GM18867 (cell line): ENCODE data around the gene ENAH.
"Not testable (repeated sequence)": the region's sequence is repeated elsewhere in the genome, so short reads cannot be mapped to it uniquely, and the experiment has no call there.

ENCODE experiments used
- ATAC-seq: cut with Tn5 transposase; IDR thresholded peaks from one replicate; pipeline ENCODE4 v1.9.1; 2021; ENCODE audit warnings: mild to moderate bottlenecking, moderate library complexity; ENCODE audit not compliant: unreplicated experiment

The ENAH gene

GRCh38 chr1:225651376-225651871 is 1.5 kb downstream of the ENAH start:
- ATAC-seq = no peak

DNA sequence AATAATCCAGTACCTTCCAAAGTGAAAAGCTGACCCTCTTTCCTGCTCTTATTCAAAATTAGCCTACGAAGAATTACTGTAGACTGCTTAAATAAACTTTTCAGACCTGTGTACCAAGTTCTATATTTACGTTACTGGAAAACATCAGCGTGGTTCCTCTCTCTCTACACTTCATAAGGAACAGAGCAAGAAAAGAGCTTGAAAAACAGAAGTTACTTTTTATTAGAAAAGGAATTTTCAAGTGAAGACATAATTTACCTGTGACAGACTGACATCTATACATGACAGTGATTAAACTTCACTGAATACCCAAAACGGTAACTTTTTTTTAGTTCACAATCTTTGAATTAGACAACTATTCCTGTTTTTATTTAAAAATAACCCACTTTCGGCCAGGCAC is 2.7 kb downstream of the ENAH start:
- no peak for ATAC-seq

DNA sequence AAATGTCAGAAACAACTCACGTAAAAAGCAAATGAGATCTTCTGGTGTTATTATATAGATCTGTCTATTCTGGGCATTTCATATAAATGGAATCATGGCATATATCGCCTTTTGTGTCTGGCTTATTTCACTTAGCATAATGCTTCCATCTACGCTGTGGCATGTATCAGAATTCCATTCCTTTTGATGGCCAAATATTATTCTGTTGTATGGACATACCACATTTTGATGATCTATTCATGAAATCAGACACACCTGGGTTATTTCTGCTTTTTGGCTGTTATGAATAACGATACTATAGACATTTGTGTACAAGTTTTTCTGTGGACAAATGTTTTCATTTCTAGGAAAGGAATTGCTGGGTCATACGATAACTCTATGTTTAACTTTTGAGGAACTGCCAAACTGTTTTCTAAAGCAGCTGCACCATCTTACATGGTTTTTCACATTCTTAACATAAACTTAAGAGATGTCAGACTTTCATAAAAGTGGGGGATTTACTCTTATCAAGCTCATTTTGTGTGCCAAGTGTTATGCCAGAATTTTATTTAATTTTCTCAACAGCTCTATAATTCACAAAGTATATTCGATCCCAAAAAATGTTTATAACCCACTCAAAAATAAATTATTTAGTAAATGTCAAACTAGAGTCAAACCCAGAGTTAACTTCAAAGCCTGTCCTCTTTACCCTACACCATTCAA is 7.6 kb downstream of the ENAH start:
- no peak for ATAC-seq

DNA sequence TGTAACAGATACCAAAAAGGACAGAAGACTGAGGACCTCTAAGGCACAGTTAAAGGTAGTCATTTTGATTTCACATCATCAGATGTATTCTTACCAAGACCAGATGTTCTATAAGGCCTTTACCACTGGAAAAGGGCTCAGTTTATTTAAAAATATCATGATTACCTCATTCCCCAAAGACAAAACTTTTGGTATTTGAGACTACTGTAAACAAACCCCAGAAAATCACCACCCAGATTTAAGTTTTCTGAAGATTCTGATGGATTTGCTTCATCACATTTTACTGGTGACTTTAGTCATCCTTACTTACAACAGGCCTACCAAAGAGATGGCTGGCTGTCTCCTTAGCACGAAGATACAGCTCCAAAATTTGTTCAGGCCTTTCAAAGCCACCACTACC is 8.3 kb downstream of the ENAH start:
- ATAC-seq = no peak

- no peak for ATAC-seq
Measured at GRCh38 chr1:225642177-225642576, 10.7 kb downstream of the ENAH start.

DNA sequence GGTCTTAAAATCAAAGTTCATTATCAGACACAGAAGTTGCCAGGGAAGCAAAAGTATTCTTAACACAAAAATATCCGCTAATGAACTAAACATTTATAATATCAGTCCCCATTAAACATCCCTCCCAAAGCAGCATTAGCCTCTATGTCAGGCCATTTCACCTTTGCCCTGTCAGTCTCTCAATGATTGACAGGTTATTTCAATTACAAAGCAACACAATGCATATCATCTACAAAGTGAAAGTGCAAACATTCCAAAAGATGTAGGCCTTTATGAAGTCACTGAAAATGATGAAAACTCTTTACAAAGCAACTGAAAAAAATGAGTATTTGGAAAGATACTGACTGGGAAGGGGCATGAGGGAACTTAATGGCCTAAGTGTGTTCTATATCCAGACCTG is 14.1 kb downstream of the ENAH start:
- no peak for ATAC-seq

DNA sequence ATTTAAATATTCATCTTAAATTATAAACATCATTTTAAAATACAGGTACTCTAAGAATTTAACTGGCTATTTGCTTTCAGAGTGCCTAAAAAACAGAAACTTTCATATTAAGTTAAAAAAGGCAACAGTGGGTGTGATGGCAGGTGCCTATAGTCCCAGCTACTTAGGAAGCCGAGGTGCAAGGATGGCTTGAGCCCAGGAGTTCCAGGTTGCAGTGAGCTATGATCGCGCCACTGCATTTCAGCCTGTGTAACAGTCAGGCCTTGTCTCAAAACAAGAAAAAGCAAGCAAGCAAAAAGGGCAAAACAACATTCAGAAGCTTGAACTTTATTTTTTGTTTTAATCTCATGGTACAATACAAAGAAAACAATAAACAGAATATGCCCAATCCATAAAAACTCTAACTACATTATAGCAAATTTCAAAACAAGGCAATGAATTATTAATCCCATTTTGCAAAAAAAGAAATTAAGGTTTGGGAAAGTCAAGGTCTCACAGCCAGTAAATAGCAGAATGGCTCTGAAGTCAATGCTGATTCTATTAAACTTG is 15.2 kb downstream of the ENAH start:
- no peak for ATAC-seq

DNA sequence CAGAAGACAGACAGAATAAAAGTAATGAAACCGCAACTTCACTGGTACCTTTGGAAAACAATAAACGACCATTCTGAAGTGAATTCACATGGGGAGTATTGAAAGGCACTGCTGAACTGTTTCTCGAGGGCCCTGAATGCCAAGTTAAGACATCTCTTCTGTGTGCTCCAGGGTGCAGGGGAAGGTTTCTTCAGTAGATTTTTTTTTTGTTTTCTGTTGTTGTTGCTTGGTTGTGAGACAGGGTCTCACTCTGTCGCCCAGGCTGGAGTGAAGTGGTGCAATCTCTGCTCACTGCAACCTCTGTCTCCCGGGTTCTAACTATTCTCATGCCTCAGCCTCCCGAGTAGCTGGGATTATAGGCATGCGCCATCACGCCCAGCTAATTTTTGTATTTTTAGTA is 15.9 kb downstream of the ENAH start:
- not testable (repeated sequence) for ATAC-seq

- ATAC-seq = no peak
Measured at GRCh38 chr1:225635649-225636048, 17.3 kb downstream of the ENAH start.

GRCh38 chr1:225632836-225633235 is 20.1 kb downstream of the ENAH start:
- ATAC-seq = not testable (repeated sequence)

DNA sequence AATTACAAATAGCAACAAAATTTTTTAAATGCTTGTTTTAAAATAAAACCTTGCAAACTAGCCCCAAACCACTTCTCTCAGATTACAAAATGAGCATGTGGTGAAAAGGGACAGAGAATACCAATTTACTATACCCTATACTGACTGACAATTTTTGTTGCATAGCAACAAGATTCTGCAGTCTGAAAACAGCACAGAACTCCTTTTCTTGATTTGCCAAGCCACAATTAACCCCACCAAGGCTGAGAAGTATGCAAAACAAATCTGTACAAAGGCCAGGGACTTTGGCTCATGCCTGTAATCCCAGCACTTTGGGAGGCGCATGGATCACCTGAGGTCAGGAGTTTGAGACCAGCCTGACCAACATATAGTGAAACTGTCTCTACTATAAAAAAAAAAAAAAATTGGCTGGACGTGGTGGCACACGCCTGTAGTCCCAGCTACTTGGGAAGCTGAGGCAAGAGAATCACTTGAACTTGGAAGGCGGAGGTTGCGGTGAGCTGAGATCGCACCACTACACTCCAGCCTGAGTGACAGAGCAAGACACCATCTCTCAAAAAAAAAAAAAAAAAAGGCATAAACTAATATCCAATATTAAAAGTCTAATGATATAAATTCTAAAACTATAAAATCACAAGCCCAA is 21.8 kb downstream of the ENAH start:
- no peak for ATAC-seq

DNA sequence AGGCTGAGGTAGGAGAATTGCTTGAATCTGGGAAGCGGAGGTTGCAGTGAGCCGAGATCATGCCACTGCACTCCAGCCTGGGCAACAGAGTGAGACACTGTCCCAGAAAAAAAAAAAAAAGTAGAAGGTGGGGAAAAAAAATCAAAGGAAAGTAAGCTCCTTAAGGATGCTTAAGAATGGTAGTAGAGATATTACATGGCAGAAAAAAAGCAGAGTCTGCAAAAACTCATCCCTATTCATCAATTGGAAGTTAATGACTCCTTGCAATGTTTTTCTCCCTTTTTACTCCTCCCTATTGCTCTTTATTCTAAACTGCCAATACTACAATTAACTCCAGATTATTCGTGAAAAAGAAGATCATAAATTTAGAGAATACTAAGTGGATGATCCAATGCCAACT is 23.4 kb downstream of the ENAH start:
- ATAC-seq = no peak

- ATAC-seq = not testable (repeated sequence)
Measured at GRCh38 chr1:225628794-225629193, 24.1 kb downstream of the ENAH start.

- ATAC-seq = no peak
Measured at GRCh38 chr1:225627304-225627947, 25.5 kb downstream of the ENAH start.

DNA sequence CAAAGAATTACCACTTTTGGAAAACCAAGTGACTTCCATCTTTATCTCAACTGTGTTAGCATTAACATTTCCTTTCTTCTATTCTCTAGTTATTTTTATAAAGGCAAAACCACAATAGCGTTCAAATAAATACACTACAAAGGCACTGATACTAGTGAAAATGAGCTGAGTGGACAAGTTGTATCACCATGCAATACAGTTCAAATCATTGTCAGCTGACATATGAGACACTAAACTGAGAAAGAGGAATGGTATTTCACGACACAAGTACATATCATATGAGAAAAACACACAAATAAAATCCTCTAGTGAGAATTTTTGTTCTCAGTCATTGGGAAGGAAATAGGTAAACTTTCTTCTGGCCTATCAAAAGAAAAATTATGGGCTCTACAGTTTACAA is 26.2 kb downstream of the ENAH start:
- ATAC-seq = no peak

DNA sequence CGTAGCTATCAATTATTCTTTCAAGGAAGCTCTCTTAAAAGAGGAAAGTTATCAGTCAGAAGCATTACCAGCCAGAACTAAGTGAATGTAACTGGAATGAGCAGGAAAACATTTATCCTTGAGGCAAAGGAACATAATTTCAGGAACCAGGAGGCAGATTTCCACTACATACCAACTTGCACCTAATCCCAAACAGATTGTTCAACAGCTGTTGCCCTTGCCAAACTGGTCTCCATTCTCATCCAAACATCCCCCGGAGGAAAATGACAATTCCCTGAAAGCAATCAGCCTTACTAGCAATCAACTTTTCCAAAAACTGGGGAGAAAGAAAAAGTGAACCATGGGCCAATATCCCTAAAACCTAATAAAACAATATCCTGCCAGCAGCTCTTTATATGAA is 35.0 kb downstream of the ENAH start:
- no peak for ATAC-seq

DNA sequence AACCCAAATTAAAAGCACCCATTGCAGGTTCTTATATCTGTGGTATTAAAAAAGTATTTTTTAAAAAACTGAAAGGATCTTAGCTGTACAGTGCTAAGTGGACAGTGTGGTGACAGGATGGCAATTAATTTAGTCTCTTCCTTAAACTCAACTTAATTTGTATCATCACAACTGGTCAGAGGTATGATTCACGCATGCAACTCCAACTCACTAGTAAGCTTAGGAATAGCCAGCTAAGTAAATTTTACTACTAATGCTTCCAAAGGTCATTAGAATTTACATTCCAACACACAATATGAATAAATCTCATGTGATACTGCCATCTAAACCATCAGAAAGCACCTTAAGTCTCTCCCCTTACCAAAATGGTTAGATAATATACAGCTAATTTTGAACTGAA is 35.4 kb downstream of the ENAH start:
- ATAC-seq = no peak

DNA sequence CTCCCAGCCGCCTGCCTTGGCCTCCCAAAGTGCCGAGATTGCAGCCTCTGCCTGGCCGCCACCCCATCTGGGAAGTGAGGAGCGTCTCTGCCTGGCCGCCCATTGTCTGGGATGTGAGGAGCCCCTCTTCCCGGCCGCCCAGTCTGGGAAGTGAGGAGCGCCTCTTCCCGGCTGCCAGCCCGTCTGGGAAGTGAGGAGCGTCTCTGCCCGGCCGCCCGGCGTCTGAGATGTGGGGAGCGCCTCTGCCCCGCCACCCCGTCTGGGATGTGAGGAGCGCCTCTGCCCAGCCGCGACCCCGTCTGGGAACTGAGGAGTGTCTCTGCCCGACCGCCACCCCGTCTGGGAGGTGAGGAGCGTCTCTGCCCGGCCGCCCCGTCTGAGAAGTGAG is 37.5 kb downstream of the ENAH start:
- not testable (repeated sequence) for ATAC-seq

GRCh38 chr1:225613006-225613405 is 39.9 kb downstream of the ENAH start:
- ATAC-seq = no peak

DNA sequence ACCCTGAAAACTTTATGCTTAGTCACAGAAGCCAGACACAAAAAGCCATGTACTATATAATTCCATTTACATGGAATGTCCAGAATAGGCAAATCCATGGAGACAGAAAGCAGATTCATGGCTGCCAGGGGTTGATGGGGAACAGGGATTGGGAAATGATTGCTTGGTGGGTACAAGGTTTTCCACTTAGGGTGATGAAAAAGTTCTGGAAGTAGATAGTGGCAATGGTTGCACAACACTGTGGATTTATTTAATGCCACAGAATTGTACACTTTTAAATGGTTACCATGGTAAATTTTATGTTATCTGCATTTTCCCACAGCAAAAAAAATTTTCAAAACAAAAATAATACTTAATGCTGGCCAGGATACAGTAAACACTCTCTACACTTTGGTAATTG is 40.6 kb downstream of the ENAH start:
- ATAC-seq = no peak

GRCh38 chr1:225611537-225612223 is 41.2 kb downstream of the ENAH start:
- ATAC-seq = no peak
